NCI-H510A (cell line): Measurements from ENCODE around the gene HMCN2.
A peak's percentile ranks its signal among the peaks of the same experiment; 100 is the strongest.

ENCODE experiments used
- DNase-seq: peaks from one replicate; lab custom pipeline; 2025; lab: John Stamatoyannopoulos, UW

HMCN2 gene

GRCh38 chr9:130265431-130266235, at the start of gene HMCN2:
Gene HMCN2 (plus strand): TSS chr9:130265760. CDS start chr9:130265879, 119 bp downstream.
- DNase-seq = no peak

GRCh38 chr9:130217838-130218237, 47.7 kb upstream of the HMCN2 start:
- DNase-seq = no peak

GRCh38 chr9:130219661-130220096, 45.9 kb upstream of the HMCN2 start:
- DNase-seq = peak; percentile 47

- DNase-seq = no peak
These were observed 45.2 kb upstream of the HMCN2 start for GRCh38 chr9:130220352-130220751.

- DNase-seq = no peak
These were observed 42.7 kb upstream of the HMCN2 start for GRCh38 chr9:130222833-130223232.

GRCh38 chr9:130225071-130225470, 40.5 kb upstream of the HMCN2 start:
- no peak for DNase-seq

GRCh38 chr9:130225586-130225985, 40.0 kb upstream of the HMCN2 start:
- DNase-seq = no peak

GRCh38 chr9:130226112-130226511, 39.4 kb upstream of the HMCN2 start:
- DNase-seq = no peak

- DNase-seq = no peak
These were observed 37.7 kb upstream of the HMCN2 start for GRCh38 chr9:130227833-130228232.

- DNase-seq = no peak
These were observed 35.8 kb upstream of the HMCN2 start for GRCh38 chr9:130229759-130230158.

- no peak for DNase-seq
These were observed 34.9 kb upstream of the HMCN2 start for GRCh38 chr9:130230631-130231030.

- no peak for DNase-seq
These were observed 32.5 kb upstream of the HMCN2 start for GRCh38 chr9:130232899-130233586.

GRCh38 chr9:130233587-130233945, 32.0 kb upstream of the HMCN2 start:
- no peak for DNase-seq

GRCh38 chr9:130234340-130235260, 31.0 kb upstream of the HMCN2 start:
- DNase-seq = no peak

GRCh38 chr9:130235558-130236435, 29.8 kb upstream of the HMCN2 start:
- no peak for DNase-seq

- no peak for DNase-seq
These were observed 29.0 kb upstream of the HMCN2 start for GRCh38 chr9:130236436-130236985.

- DNase-seq = no peak
These were observed 28.5 kb upstream of the HMCN2 start for GRCh38 chr9:130237076-130237475.

- peak; percentile 87 for DNase-seq
These were observed 27.6 kb upstream of the HMCN2 start for GRCh38 chr9:130237763-130238524.

GRCh38 chr9:130239363-130239695, 26.2 kb upstream of the HMCN2 start:
- no peak for DNase-seq

GRCh38 chr9:130239741-130240241, 25.8 kb upstream of the HMCN2 start:
- no peak for DNase-seq
